ENCODE results near the gene CDA.

The CDA gene

DNA sequence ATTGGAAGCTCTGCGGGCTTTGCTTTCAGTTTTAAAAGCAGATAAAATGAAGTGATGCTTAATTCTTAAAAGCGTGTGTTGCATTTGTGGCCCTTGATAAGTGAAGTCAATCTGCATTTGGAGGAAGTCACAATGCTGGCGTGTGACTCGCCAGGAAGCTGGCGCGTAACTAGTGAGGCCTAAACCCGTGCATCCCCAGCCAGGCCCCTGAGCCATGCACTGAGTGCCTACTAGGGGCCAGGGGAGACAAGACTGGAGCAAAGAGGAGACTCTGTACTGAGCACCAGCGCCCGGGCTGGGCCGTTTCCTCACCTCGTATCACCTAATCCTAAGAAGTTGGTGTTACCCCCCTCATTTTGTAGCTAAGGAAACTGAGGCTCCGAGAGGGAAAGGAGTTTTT lies 76.8 kb downstream of the CDA start:
- DNase-seq (ENCODE audit: low read depth) = no peak
- TF ChIP-seq CTCF (IDR thresholded peaks at IDR 0.05; ENCODE audit: low read length, missing control alignments) = no peak
- no peak overlapping the region for H3K4me3 ChIP-seq (replicated peaks; ENCODE audit: low read depth, low read length)

DNA sequence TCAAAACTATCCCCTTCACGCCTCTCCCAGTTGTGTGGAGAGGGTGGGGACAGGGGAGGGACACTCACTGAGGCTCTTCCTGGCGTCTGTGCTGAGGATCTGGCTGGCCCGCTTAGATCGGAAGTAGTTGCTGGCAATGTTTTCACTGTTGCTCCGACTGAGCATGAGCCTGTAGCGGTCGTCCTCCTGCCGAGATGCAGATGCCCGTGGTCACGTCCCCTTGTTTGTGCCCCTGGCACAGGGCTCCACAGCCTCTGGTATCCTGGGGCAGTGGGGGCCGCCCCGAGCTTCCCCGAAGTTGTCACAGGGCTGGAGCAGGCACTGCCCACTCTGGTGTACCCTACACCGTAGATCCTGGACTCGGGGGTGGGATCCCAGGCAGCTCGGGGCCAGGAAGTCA lies 77.2 kb downstream of the CDA start:
- no peak for DNase-seq (ENCODE audit: low read depth)
- TF ChIP-seq CTCF (IDR thresholded peaks at IDR 0.05; ENCODE audit: low read length, missing control alignments) = no peak

DNA sequence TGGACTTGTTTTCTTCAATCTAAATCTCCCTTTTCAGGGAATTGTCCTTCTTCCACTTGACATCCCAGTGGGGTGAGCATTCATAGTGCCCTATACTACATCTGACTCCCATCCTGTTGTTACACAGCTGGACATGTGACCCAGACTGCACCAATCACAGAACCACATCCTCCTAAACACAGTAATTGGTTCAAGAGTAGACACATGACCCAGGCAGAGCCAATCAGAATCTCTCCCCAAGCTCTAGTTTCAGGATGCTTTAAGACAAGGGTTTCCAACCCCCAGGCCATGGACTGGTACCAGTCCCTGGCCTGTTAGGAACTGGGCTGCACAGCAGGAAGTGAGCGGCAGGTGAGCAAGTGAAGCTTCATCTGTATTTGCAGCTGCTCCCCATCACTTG lies 77.9 kb downstream of the CDA start:
- peak; percentile 6 for DNase-seq (ENCODE audit: low read depth)
- no peak overlapping the region for H3K4me3 ChIP-seq (replicated peaks; ENCODE audit: low read depth, low read length)
- no peak for TF ChIP-seq CTCF (IDR thresholded peaks at IDR 0.05; ENCODE audit: low read length, missing control alignments)

More for the DNA sequence above, 77.2 kb downstream of the CDA start:
- H3K4me3 ChIP-seq (replicated peaks; ENCODE audit: low read depth, low read length) = no peak overlapping the region
